Fibroblast of lung (primary cell): ENCODE measurements around the gene GNB5. TPM values are rescaled to one million over a fixed set of nuclear protein-coding genes. Genes with fewer than 3 reads are reported as not detected.

ENCODE experiments used
- DNase-seq, 2 donors: peaks; one replicate each; pipeline versions ENCODE4 v3.0.0 to v3.0.0-alpha.2; 2010; ENCODE audit warnings: low read depth in 2 of 2
- H2AFZ ChIP-seq: 2 replicates; pipeline ENCODE4 v1.5.1; 2012; ENCODE audit warnings: low read length, control low read depth, inconsistent platforms
- H3K27ac ChIP-seq: 2 replicates; pipeline ENCODE4 v1.5.1; 2011; ENCODE audit warnings: low read length, control low read depth; ENCODE audit not compliant: insufficient read depth
- H3K27me3 ChIP-seq: 2 replicates; pipeline ENCODE4 v1.5.1; 2011; ENCODE audit warnings: mild to moderate bottlenecking, low read length; ENCODE audit not compliant: control insufficient read depth, insufficient read depth
- H3K36me3 ChIP-seq: 2 replicates; pipeline ENCODE4 v1.5.1; 2011; ENCODE audit warnings: low read length; ENCODE audit not compliant: control insufficient read depth, insufficient read depth
- H3K4me1 ChIP-seq: 2 replicates; pipeline ENCODE4 v1.5.1; 2011; ENCODE audit warnings: low read length; ENCODE audit not compliant: control insufficient read depth, insufficient read depth; ENCODE audit errors: extremely low read depth
- H3K4me2 ChIP-seq: 2 replicates; pipeline ENCODE4 v1.5.1; 2011; ENCODE audit warnings: low read length, control low read depth; ENCODE audit not compliant: insufficient read depth; ENCODE audit errors: extremely low read depth
- H3K4me3 ChIP-seq, 4 experiments: fragments of 200-600 bp in 1 of 4; sonication (generic) in 1 of 4; replicated peaks in 1 of 4; 2 replicates each; pipeline ENCODE4 v1.5.1; 2011 to 2016; ENCODE audit warnings: low read length in 4 of 4, low read depth in 3 of 4, mild to moderate bottlenecking in 3 of 4, control low read depth in 2 of 4, inconsistent platforms in 1 of 4, mixed read lengths in 1 of 4; ENCODE audit not compliant: insufficient read depth in 1 of 4; ENCODE audit errors: control extremely low read depth in 1 of 4
- H3K79me2 ChIP-seq: 2 replicates; pipeline ENCODE4 v1.5.1; 2012; ENCODE audit warnings: mild to moderate bottlenecking, low read length, inconsistent platforms; ENCODE audit not compliant: control insufficient read depth, insufficient read depth
- H3K9ac ChIP-seq: 2 replicates; pipeline ENCODE4 v1.5.1; 2011; ENCODE audit warnings: mild to moderate bottlenecking, low read length, control low read depth; ENCODE audit not compliant: insufficient read depth
- H3K9me3 ChIP-seq: 2 replicates; pipeline ENCODE4 v1.5.1; 2012; ENCODE audit warnings: low read depth, low read length; ENCODE audit not compliant: control insufficient read depth, insufficient read depth
- H4K20me1 ChIP-seq: 2 replicates; pipeline ENCODE4 v1.5.1; 2011; ENCODE audit warnings: low read length; ENCODE audit not compliant: control insufficient read depth, insufficient read depth; ENCODE audit errors: extremely low read depth
- EZH2 ChIP-seq: IDR thresholded peaks from 2 replicates; pipeline ENCODE4 v1.5.1; 2012; ENCODE audit warnings: low read length, control low read depth, mild to moderate bottlenecking; ENCODE audit errors: missing control alignments
- polyA plus RNA-seq, 2 donors: library from polyadenylated mRNA; depleted of rRNA in 1 of 2; stranded (reverse) in 1 of 2; unstranded in 1 of 2; fragments of >200 nt; gene quantifications; 2 replicates each; pipeline ENCODE4 v1.2.1, GENCODE V29; 2011 to 2012; ENCODE audit warnings: missing spikeins in 1 of 2
- total RNA-seq: library from RNA; depleted of rRNA; stranded (reverse); fragments of >200 nt; gene quantifications from 2 replicates; pipeline ENCODE4 v1.2.1, GENCODE V29; 2014
- TF ChIP-seq, protein P1 (sequence below), 2 donors: IDR thresholded peaks in 1 of 2; conservative IDR thresholded peaks in 1 of 2; 1 replicate in 1 of 2; 2 replicates in 1 of 2; pipeline ENCODE4 v1.5.1; 2011 to 2012; ENCODE audit warnings: low read length in 2 of 2, control low read depth in 1 of 2, inconsistent platforms in 1 of 2, low read depth in 1 of 2, mild to moderate bottlenecking in 1 of 2

Gene GNB5
- total and polyA plus RNA-seq, 2 donors (not counting 1 experiment from before 2014, with no cell fraction given), result 44.0 to 52.2 TPM

DNA sequence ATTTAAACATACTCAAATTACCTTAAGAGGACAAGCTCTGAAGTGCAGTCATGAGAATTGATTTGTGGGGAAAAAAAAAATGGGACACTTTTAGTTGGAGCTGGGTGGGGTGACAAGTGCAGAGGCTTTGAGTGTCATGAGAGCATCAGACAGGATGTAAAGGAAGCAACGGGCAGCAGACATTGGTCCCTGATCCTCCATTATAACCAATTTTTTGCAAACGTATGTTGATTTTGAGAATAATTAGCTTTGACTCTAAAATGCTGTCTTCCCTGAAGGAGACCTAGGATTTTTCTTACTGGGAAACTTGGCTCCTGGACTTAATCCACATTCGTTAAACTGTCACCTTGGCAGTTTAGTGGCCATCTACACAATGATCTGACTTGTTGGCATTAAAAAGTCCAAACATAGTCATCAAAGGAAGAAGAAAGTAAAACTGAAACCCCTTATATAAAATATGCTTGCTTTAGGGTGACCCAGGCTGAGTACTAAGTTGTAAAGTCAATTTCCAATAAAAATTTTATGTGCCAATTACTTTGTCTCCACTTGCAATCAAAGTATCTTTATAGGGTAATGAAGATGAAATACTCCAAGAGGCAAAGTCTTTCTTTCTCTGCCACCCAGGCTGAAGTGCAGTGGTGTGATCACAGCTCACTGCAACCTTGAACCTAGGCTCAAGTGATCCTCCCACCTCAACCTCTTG, 124.2 kb downstream of the GNB5 start:
- no peak for DNase-seq

More for the DNA sequence above, 124.2 kb downstream of the GNB5 start:
- Histone ChIP-seq H2AFZ (no peak overlapping the region), H3K4me2 (no peak overlapping the region), H3K27me3 (no peaks in the 10 kb centered on the region), H3K9me3 (no peaks in the 10 kb centered on the region), H3K27ac (no peak overlapping the region), H3K4me1 (no peaks in the 10 kb centered on the region), H4K20me1 (peaks cover 2% of the 10 kb centered on the region), H3K9ac (no peak overlapping the region), H3K79me2 (no peaks in the 10 kb centered on the region), H3K4me3 (no peak overlapping the region), H3K36me3 (no peaks in the 10 kb centered on the region)
- TF ChIP-seq, protein P1, sequence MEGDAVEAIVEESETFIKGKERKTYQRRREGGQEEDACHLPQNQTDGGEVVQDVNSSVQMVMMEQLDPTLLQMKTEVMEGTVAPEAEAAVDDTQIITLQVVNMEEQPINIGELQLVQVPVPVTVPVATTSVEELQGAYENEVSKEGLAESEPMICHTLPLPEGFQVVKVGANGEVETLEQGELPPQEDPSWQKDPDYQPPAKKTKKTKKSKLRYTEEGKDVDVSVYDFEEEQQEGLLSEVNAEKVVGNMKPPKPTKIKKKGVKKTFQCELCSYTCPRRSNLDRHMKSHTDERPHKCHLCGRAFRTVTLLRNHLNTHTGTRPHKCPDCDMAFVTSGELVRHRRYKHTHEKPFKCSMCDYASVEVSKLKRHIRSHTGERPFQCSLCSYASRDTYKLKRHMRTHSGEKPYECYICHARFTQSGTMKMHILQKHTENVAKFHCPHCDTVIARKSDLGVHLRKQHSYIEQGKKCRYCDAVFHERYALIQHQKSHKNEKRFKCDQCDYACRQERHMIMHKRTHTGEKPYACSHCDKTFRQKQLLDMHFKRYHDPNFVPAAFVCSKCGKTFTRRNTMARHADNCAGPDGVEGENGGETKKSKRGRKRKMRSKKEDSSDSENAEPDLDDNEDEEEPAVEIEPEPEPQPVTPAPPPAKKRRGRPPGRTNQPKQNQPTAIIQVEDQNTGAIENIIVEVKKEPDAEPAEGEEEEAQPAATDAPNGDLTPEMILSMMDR (conservative IDR thresholded peaks at IDR 0.05 in 1 of 2, IDR thresholded peaks at IDR 0.05 in 1 of 2; ENCODE audit: low read depth in 1 of 2, low read length in 2 of 2), result no peak
- TF ChIP-seq EZH2, result no peak

Other genes starting within 250 kb of the GNB5 start
- gene LEO1, start 219.6 kb downstream of the GNB5 start, total RNA-seq, result 21.3 and 25.4 TPM in 2 replicates
- 12.9 and 16.1 TPM in 2 replicates for gene LEO1, start 219.6 kb downstream of the GNB5 start, polyA plus RNA-seq
- gene MAPK6, start 172.2 kb downstream of the GNB5 start, total RNA-seq, result 56.0 and 62.1 TPM in 2 replicates
- 39.2 and 45.5 TPM in 2 replicates for gene MAPK6, start 172.2 kb downstream of the GNB5 start, polyA plus RNA-seq
- under 0.01 and 0.17 TPM in 2 replicates for gene BCL2L10, start 78.6 kb downstream of the GNB5 start, total RNA-seq
- gene BCL2L10, start 78.6 kb downstream of the GNB5 start, polyA plus RNA-seq, result not detected in 2 replicates
- gene MYO5C, start 104.4 kb upstream of the GNB5 start, total RNA-seq, result under 0.01 TPM in 2 replicates
- 0.05 and 0.07 TPM in 2 replicates for gene MYO5C, start 104.4 kb upstream of the GNB5 start, polyA plus RNA-seq